Erythroblast (primary cell): ENCODE data around the gene TOGARAM2.

Experiments used
- GATA1 ChIP-seq: IDR thresholded peaks from 2 replicates; pipeline ENCODE4 v1.6.1; 2011; ENCODE audit warnings: low read depth, mild to moderate bottlenecking, control low read depth, low read length, moderate library complexity
- POLR2A ChIP-seq: IDR thresholded peaks from 2 replicates; pipeline ENCODE4 v1.6.1; 2011; ENCODE audit warnings: mild to moderate bottlenecking, low read length

DNA sequence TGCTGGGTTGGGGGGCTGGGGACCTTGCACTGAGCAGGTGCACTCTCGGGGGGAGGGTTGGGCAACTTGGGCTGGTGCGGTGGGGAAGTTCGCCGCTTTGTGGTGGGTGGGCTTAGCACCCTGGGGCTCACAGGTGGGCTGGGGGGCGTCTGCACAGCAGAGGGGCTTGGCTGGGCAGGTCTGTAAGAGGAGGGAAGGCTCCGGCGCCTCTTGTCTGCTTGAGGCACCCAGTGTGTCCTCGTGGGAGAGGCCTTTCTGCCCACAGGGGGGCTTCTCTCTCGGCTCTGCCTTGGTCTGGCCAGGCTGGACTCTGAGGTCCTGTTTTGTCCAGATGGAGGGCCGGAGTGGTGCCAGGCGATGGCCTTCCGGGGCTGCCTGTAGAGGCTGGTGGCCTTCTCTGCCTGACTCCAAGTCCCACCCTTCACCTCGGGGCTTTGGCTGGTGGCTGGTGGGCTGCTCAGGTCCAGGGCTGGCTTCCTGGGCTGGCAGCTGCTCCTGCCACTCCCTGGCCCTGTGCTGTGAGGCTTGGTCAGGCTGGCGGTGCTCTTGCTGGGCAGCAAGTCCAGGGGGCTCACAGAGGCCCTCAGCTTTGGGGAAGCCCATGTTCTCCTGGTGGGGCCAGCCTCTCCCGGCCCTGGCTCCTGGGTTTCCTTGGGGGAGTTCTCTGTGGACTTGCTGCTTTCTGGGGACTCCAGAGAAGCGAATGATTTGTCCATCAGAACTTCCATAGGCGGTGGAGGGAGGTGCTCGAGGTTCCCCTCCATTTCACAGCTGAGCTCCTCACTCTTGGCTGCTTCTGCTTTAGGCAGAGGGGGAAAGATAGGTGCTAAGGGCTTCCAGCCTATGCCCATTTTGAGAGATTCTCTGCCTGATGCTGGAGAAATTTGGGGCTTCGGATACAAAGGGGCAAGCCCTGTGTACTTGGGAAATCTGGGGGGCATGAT lies 90.2 kb downstream of the TOGARAM2 start:
- no peak for TF ChIP-seq POLR2A
- no peak for TF ChIP-seq GATA1
